OCI-LY1 (cell line): ENCODE results near the gene GSE1.

ENCODE experiments used
- H2AFZ ChIP-seq: fragments of 200-600 bp; sonication (generic), shearing (Covaris generic); 2 replicates; pipeline ENCODE4 v1.6.0; 2014; ENCODE audit warnings: antibody characterized with exemption, mild to moderate bottlenecking, low read length
- H3F3A ChIP-seq: fragments of 200-600 bp; sonication (generic), shearing (Covaris generic); 2 replicates; pipeline ENCODE4 v1.6.0; 2014; ENCODE audit warnings: mild to moderate bottlenecking, antibody characterized with exemption, low read length, moderate library complexity; ENCODE audit not compliant: insufficient read depth
- H3K27ac ChIP-seq: fragments of 200-600 bp; sonication (generic); 2 replicates; pipeline ENCODE4 v1.5.1; 2014; ENCODE audit warnings: low read length, mixed run types, mild to moderate bottlenecking, low read depth; ENCODE audit not compliant: poor library complexity, severe bottlenecking
- H3K27me3 ChIP-seq: fragments of 200-600 bp; sonication (generic); 2 replicates; pipeline ENCODE4 v1.6.0; 2014; ENCODE audit warnings: antibody characterized with exemption, mild to moderate bottlenecking, low read length, moderate library complexity; ENCODE audit not compliant: insufficient read depth
- H3K36me3 ChIP-seq: fragments of 200-600 bp; sonication (generic); 2 replicates; pipeline ENCODE4 v1.6.1; 2014; ENCODE audit warnings: mild to moderate bottlenecking, antibody characterized with exemption, low read length, moderate library complexity, mixed read lengths; ENCODE audit not compliant: insufficient read depth
- H3K4me1 ChIP-seq: fragments of 200-600 bp; sonication (generic); 2 replicates; pipeline ENCODE4 v1.5.1; 2014; ENCODE audit warnings: mild to moderate bottlenecking, low read length, moderate library complexity; ENCODE audit not compliant: insufficient read depth, severe bottlenecking
- H3K4me2 ChIP-seq: fragments of 200-600 bp; sonication (generic), shearing (Covaris generic); 2 replicates; pipeline ENCODE4 v1.6.1; 2014; ENCODE audit warnings: low read length
- H3K4me3 ChIP-seq: fragments of 200-600 bp; sonication (generic); 2 replicates; pipeline ENCODE4 v1.5.1; 2014; ENCODE audit warnings: low read length, low read depth, mild to moderate bottlenecking, mixed read lengths; ENCODE audit not compliant: poor library complexity, severe bottlenecking
- H3K79me2 ChIP-seq: fragments of 200-600 bp; shearing (Covaris generic); 2 replicates; pipeline ENCODE4 v1.6.1; 2016; ENCODE audit warnings: mixed run types, low read length, mixed read lengths; ENCODE audit not compliant: insufficient read depth
- H3K9ac ChIP-seq: fragments of 200-600 bp; sonication (generic), shearing (Covaris generic); 2 replicates; pipeline ENCODE4 v1.6.1; 2014; ENCODE audit warnings: mild to moderate bottlenecking, low read length, mixed read lengths
- H3K9me2 ChIP-seq: fragments of 200-600 bp; sonication (generic), shearing (Covaris generic); 2 replicates; pipeline ENCODE4 v1.6.1; 2014; ENCODE audit warnings: low read depth, mild to moderate bottlenecking, low read length, mixed read lengths
- H3K9me3 ChIP-seq: fragments of 200-600 bp; shearing (Covaris generic); 2 replicates; pipeline ENCODE4 v1.6.1; 2014; ENCODE audit warnings: low read length, mixed read lengths
- H4K20me1 ChIP-seq: fragments of 200-600 bp; sonication (generic), shearing (Covaris generic); 2 replicates; pipeline ENCODE4 v1.6.0; 2016; ENCODE audit warnings: mild to moderate bottlenecking, low read length; ENCODE audit not compliant: insufficient read depth
- EZH2 ChIP-seq: fragments of 200-600 bp; sonication (generic), shearing (Covaris generic); IDR thresholded peaks from 2 replicates; pipeline ENCODE4 v1.8.0; 2017; ENCODE audit warnings: borderline replicate concordance, mixed run types, mild to moderate bottlenecking, antibody characterized with exemption, low read length, moderate library complexity, mixed read lengths
- TF ChIP-seq, protein P1 (sequence below): fragments of 200-600 bp; sonication (generic), shearing (Covaris generic); IDR thresholded peaks from 2 replicates; pipeline ENCODE4 v1.5.1; 2017; ENCODE audit warnings: mild to moderate bottlenecking, antibody characterized with exemption, low read length, moderate library complexity, mixed read lengths

The GSE1 gene

DNA sequence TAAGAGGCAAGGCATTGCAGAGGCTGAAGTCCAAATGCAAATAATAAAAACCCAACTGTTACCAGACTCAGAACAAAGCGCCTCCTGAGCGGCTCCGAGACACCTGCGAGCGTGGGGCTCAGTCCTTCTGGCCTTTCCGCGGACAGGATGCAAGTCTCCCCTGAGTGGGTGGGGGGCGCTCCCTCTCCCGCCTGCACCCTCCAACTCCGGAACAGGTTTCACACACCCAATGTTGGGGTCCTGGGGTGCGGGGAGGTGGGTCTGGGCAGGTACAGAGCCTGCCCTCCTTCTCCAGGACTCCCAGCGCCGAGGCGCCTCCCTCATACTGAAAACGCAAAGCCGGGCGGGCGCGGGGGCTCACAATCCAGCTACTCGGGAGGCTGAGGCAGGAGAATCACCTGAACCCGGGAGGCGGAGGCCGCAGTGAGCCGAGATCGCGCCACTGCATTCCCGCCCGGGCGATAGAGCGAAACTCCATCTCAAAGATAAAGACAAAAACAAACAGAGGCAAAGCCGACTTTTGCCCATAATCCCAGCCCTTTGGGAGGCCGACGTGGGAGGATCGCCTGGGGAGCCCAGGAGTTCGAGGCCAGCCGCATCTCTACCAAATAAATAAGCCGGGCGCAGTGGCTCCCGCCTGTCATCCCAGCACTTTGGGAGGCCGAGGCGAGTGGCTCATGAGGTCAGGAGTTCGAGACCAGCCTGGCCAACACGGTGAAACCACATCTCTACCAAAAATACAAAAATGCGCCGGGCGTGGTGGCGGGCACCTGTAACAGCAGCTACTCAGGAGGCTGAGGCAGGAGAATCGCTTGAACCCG, 74.7 kb downstream of the GSE1 start:
- Histone ChIP-seq H3F3A (peaks cover 3% of the 10 kb centered on the region; the same call in 1 of the 2 replicates), H4K20me1 (no peaks in the 10 kb centered on the region), H2AFZ (no peak overlapping the region), H3K4me2 (peak overlapping the region; percentile 65), H3K9me2 (no peaks in the 10 kb centered on the region), H3K36me3 (peaks cover 24% of the 10 kb centered on the region; the same call in 1 of the 2 replicates), H3K27me3 (no peaks in the 10 kb centered on the region), H3K4me1 (peaks cover 40% of the 10 kb centered on the region), H3K27ac (peak overlapping the region; percentile 82), H3K4me3 (peak overlapping the region; percentile 81), H3K9ac (peak overlapping the region; percentile 77), H3K9me3 (no peaks in the 10 kb centered on the region), H3K79me2 (peaks cover 4% of the 10 kb centered on the region)
- TF ChIP-seq, protein P1, sequence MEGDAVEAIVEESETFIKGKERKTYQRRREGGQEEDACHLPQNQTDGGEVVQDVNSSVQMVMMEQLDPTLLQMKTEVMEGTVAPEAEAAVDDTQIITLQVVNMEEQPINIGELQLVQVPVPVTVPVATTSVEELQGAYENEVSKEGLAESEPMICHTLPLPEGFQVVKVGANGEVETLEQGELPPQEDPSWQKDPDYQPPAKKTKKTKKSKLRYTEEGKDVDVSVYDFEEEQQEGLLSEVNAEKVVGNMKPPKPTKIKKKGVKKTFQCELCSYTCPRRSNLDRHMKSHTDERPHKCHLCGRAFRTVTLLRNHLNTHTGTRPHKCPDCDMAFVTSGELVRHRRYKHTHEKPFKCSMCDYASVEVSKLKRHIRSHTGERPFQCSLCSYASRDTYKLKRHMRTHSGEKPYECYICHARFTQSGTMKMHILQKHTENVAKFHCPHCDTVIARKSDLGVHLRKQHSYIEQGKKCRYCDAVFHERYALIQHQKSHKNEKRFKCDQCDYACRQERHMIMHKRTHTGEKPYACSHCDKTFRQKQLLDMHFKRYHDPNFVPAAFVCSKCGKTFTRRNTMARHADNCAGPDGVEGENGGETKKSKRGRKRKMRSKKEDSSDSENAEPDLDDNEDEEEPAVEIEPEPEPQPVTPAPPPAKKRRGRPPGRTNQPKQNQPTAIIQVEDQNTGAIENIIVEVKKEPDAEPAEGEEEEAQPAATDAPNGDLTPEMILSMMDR: peak; percentile 30
- TF ChIP-seq EZH2: no peak

DNA sequence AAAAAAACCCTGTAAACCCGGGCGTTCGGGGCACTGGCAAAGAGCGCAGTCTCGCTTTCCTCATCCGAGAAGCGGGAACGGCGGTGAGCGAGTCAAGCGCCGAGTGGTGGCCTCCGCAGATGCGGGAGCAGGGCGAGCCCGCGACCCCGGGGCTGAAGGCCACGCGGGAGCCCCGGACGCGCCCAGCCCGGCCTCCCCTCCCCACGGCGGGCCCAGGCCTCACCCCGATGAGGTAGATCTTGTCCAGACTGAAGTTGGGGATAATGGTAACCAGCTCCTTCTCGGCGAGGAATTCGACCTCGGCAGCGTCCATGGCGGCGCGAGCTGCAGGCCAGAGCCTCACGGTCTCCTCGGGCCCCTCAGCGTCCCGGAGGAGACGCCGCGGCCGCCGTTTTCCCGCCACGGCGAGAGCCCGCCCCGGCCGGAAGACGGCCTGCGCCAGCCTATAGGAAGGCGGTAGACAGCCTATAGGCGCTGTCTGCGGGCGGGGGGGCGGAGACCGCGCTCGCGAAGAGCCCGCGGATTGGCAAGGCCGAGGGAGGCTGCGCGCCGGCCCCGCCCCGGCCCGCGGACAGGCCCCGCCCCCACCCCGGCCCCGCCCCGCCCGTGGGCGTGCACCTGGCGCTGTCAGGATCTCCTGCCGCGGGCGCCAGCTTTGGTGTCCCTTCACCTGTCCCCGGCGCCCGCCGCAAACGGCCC, 75.6 kb downstream of the GSE1 start, which contains the start of gene GINS2:
Gene GINS2, minus strand, starts transcription at position 369 of the 699 bp plus-strand sequence. Its CDS starts 56 bp downstream, at position 313.
- Histone ChIP-seq H3K4me3 (peak within 1 kb of the TSS; percentile 81), H3K4me2 (peak within 1 kb of the TSS; percentile 67), H3K79me2 (peaks cover 4% of the 10 kb centered on the region), H3K27ac (peak within 1 kb of the TSS; percentile 82), H4K20me1 (no peaks in the 10 kb centered on the region), H3K9ac (peak within 1 kb of the TSS; percentile 77), H3K9me2 (no peaks in the 10 kb centered on the region), H3K4me1 (peaks cover 40% of the 10 kb centered on the region), H2AFZ (no peak within 1 kb of the TSS), H3F3A (peaks cover 3% of the 10 kb centered on the region; the same call in 1 of the 2 replicates), H3K36me3 (peaks cover 15% of the 10 kb centered on the region; the same call in 1 of the 2 replicates), H3K9me3 (no peaks in the 10 kb centered on the region), H3K27me3 (no peaks in the 10 kb centered on the region)
- TF ChIP-seq, protein P1: no peak
- no peak for TF ChIP-seq EZH2

DNA sequence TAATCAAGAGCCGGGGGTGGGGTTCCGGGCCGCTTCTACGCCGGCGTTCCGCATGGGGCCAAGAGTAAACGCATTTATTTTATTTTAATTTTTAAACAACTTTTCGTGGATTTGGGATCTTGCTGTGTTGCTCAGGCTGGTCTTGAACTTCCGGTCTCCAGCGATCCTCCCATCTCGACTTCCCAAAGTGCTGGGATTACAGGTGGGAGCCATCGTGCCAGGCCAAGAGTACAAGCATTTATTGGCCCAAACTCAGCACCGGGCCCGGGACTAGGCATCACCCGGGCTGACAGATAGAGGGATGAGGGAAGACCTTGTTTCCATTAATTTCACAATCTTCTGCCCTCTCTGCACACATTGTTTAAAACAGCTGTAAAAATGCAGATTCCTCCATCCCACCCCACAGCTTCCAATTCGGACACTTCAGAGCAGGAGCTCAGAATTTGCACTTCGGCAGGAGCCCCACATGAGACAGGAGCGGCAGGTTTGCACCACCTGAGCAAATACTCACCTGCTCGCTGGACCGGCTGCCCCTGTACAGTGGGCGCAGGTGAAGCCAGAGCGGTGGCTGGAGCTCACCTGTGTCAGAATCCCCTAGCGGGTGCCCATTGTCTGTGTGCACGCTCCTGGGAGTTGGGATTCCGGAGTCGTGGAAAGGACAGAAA, 76.3 kb downstream of the GSE1 start:
- Histone ChIP-seq H4K20me1 (no peaks in the 10 kb centered on the region), H3K9ac (peak overlapping the region; percentile 20; the same call in 1 of the 2 replicates), H3K9me3 (no peaks in the 10 kb centered on the region), H3K4me3 (peak overlapping the region; percentile 53), H3K27ac (no peak overlapping the region), H3K4me2 (peak overlapping the region; percentile 67), H3K4me1 (peaks cover 40% of the 10 kb centered on the region), H3K9me2 (no peaks in the 10 kb centered on the region), H3F3A (peaks cover 3% of the 10 kb centered on the region; the same call in 1 of the 2 replicates), H3K79me2 (peaks cover 1% of the 10 kb centered on the region), H3K36me3 (peaks cover 8% of the 10 kb centered on the region; the same call in 1 of the 2 replicates), H2AFZ (no peak overlapping the region), H3K27me3 (no peaks in the 10 kb centered on the region)
- TF ChIP-seq, protein P1: no peak
- TF ChIP-seq EZH2: no peak
